Spleen (tissue), 11 donors: ENCODE results near the gene KASH5. TPM values are rescaled to one million over a fixed set of nuclear protein-coding genes. Genes with fewer than 3 reads are reported as not detected.
"Not testable (repeated sequence)": the region's sequence is repeated elsewhere in the genome, so short reads cannot be mapped to it uniquely, and the experiment has no call there.

Experiments used
- DNase-seq: peaks from one replicate; pipeline ENCODE4 v3.0.0-alpha.2; 2020
- H3K27ac ChIP-seq, 8 donors: fragments of 200-600 bp; sonication (generic) in 7 of 8; 1 replicate in 4 of 8; 2 replicates in 4 of 8; pipeline versions ENCODE4 v1.5.0 to v1.8.0; 2016 to 2021; ENCODE audit warnings: inconsistent platforms in 4 of 8, mild to moderate bottlenecking in 4 of 8, moderate library complexity in 1 of 8
- H3K27me3 ChIP-seq, 7 donors: fragments of 200-600 bp; sonication (generic) in 6 of 7; replicated peaks in 1 of 7; 1 replicate in 4 of 7; 2 replicates in 3 of 7; pipeline versions ENCODE4 v1.5.0 to v1.8.0; 2016 to 2021; ENCODE audit warnings: inconsistent platforms in 3 of 7, mild to moderate bottlenecking in 1 of 7
- H3K36me3 ChIP-seq, 6 donors: fragments of 200-600 bp; sonication (generic) in 5 of 6; 1 replicate in 4 of 6; 2 replicates in 2 of 6; pipeline versions ENCODE4 v1.5.0 to v1.8.0; 2016 to 2021; ENCODE audit warnings: inconsistent platforms in 2 of 6
- H3K4me1 ChIP-seq, 6 donors: fragments of 200-600 bp; sonication (generic) in 5 of 6; 1 replicate in 3 of 6; 2 replicates in 3 of 6; pipeline versions ENCODE4 v1.5.0 to v1.8.0; 2016 to 2021; ENCODE audit warnings: inconsistent platforms in 3 of 6
- H3K4me3 ChIP-seq, 8 donors: fragments of 200-600 bp; sonication (generic) in 7 of 8; 1 replicate in 4 of 8; 2 replicates in 4 of 8; pipeline versions ENCODE4 v1.5.0 to v1.8.0; 2016 to 2021; ENCODE audit warnings: inconsistent platforms in 4 of 8, mild to moderate bottlenecking in 4 of 8, moderate library complexity in 2 of 8
- H3K9me3 ChIP-seq, 8 donors: fragments of 200-600 bp; sonication (generic) in 7 of 8; 1 replicate in 4 of 8; 2 replicates in 4 of 8; pipeline versions ENCODE4 v1.5.0 to v1.8.0; 2016 to 2021; ENCODE audit warnings: inconsistent platforms in 4 of 8
- POLR2A ChIP-seq, 3 donors: fragments of 450-650 bp; IDR thresholded peaks; one replicate each; pipeline ENCODE4 v1.5.1; 2017; ENCODE audit warnings: antibody characterized with exemption in 3 of 3, mild to moderate bottlenecking in 1 of 3
- POLR2AphosphoS5 ChIP-seq, 3 donors: sonication (generic); formaldehyde crosslinking; IDR thresholded peaks; one replicate each; pipeline ENCODE4 v1.5.1; 2017; ENCODE audit warnings: antibody characterized with exemption in 3 of 3
- WGBS, 5 donors: extraction: QIAGEN DNeasy Blood & Tissue Kit in 3 of 5; methylation state at CpG; one replicate each; pipeline versions ENCODE4 v1.1.5 to v1.1.7; 2013 to 2018; 5-methylcytosine and 5-hydroxymethylcytosine counted together
- intact Hi-C: fragments of 100-400 bp; cut with DNase I; formaldehyde crosslinking; loops from one replicate; pipeline ENCODE4 v1.15.0; 2023; ENCODE audit warnings: low total_unique reads
- polyA plus RNA-seq, 3 donors: library from polyadenylated mRNA; stranded (reverse); fragments of 200-250 nt; gene quantifications; one replicate each; pipeline ENCODE4 v1.2.1, GENCODE V29; 2013
- total RNA-seq, 7 donors: library from RNA; depleted of rRNA in 3 of 7; stranded (reverse); fragments of >200 nt in 3 of 7; fragmentation: NEBNext Ultra II Directional in 4 of 7; extraction: Animal tissue kit (Norgen Biotek cat#: 25700) in 4 of 7; gene quantifications; one replicate each; pipeline versions ENCODE4 v1.1.0 to v1.2.1, GENCODE V29; 2016 to 2021
- TF ChIP-seq, protein P1 (sequence below), 11 experiments: fragments of 200-600 bp in 7 of 11; fragments of 450-650 bp in 4 of 11; sonication (generic) in 4 of 11; IDR thresholded peaks in 8 of 11; conservative IDR thresholded peaks in 3 of 11; 1 replicate in 7 of 11; 2 replicates in 4 of 11; pipeline versions ENCODE4 v1.4.0 to v1.8.0; 2016 to 2021; ENCODE audit warnings: antibody characterized with exemption in 11 of 11, inconsistent platforms in 4 of 11, mild to moderate bottlenecking in 1 of 11
- donor health status: healthy with polysubstance abuse.
- donor health status: DM: no; HTN: no; CAD: no; lungs with moderate emphysema.
- donor health status: DM: no; HTN: no; CAD: no.
- donor health status: Bipolar disorder and iron deficiency.
- donor health status: healthy.
- donor health status: DM: no; HTN: no; CAD: no.
- donor health status: DM: yes; HTN: yes; CAD: no.

Gene KASH5
- total and polyA plus RNA-seq, 10 donors, result 0.11 to 0.41 (median 0.26) TPM; not detected in 6

DNA sequence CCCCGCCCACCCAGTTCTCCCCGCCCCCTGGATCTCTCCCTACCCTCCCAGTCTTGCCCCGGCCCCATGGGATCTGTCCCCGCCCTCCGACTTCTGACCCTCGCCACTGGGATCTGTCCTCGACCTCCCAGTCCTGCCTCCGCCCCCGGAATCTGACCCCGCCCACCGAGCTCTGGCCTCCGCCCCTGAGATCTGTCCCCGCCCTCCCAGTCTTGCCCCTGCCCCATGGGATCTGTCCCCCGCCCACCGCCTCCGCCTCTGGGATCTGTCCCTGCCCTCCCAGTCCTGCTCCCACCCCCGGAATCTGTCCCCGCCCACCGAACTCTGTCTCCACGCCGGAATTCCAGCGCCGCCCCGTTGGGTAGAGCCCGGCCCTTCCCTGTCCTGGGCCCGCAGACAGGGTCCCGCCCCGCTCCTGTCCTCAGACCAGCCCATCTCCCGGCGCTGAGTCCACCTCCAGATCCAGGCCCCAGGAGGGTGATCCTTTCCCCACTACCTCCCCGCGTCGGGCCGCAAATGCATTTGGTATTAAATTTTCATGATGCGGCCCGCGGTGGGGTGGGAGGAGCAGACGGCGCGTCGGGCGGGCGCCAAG, 54.8 kb downstream of the KASH5 start:
- intact Hi-C loops, result loop anchor here (2.0 to 10.0 kb wide), 2 partner anchors 50 to 178 kb away; no protein-coding TSS in a partner anchor
- peaks cover 4 to 53% (median 47%) of the 10 kb centered on the region in 7 donors for H3K27me3 ChIP-seq
- H3K4me1 ChIP-seq, result peaks cover 0 to 56% (median 21%) of the 10 kb centered on the region in 6 donors
- 1 to 2% (median 2%) methylated on average over 26 to 43 of the region's 43 CpGs for WGBS, 5 donors
- peak overlapping the region; percentile 14 to 87 (median 78) for H3K27ac ChIP-seq
- no peaks in the 10 kb centered on the region for H3K9me3 ChIP-seq
- DNase-seq, result peak; percentile 92
- H3K36me3 ChIP-seq, result peaks cover 0 to 19% (median 13%) of the 10 kb centered on the region in 6 donors
- TF ChIP-seq POLR2A (IDR thresholded peaks at IDR 0.05) (no peak), POLR2AphosphoS5 (IDR thresholded peaks at IDR 0.05) (no peak)
- TF ChIP-seq, protein P1, sequence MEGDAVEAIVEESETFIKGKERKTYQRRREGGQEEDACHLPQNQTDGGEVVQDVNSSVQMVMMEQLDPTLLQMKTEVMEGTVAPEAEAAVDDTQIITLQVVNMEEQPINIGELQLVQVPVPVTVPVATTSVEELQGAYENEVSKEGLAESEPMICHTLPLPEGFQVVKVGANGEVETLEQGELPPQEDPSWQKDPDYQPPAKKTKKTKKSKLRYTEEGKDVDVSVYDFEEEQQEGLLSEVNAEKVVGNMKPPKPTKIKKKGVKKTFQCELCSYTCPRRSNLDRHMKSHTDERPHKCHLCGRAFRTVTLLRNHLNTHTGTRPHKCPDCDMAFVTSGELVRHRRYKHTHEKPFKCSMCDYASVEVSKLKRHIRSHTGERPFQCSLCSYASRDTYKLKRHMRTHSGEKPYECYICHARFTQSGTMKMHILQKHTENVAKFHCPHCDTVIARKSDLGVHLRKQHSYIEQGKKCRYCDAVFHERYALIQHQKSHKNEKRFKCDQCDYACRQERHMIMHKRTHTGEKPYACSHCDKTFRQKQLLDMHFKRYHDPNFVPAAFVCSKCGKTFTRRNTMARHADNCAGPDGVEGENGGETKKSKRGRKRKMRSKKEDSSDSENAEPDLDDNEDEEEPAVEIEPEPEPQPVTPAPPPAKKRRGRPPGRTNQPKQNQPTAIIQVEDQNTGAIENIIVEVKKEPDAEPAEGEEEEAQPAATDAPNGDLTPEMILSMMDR (IDR thresholded peaks at IDR 0.05 in 8 of 11, conservative IDR thresholded peaks at IDR 0.05 in 3 of 11), result no peak
- peak overlapping the region; percentile 65 to 81 (median 76) for H3K4me3 ChIP-seq

DNA sequence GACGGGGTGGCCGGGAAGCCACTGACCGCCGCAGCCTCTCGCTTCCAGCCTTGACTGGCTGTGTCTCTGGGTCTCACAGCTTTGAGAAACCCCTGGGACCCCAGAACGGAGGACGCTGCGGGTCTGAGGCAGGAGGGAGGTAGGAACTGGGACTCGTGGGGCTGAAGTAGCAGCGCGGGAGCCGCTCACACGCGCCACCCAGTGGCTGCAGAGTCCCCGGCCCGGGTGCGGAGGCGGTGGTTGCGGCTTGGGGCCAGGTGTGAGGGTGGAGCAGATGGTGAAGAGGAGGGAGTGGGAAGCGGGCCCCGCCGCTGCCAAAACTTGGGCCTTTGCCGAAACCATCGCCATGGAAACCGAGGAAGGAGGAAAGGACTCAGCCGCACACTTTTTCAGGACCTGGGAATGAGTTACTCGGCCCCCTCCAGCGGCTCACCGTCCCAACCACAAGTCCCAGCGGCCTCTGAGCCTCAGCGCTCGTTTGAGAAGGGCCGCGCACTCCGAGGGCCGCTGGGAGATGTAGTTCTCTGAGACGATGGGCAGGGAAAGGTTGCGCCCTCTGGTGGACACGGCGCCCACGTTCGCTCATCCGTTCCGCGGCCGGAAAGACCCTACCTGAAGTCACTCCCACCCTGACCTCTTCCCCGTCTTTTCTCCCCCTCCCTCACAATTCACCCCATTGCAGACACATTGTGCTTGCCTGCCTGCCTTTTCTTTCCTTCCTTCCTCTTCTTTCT, 55.5 kb downstream of the KASH5 start:
- 0 to 1% (median 0%) methylated on average over 37 to 47 of the region's 47 CpGs for WGBS, 5 donors
- DNase-seq, result peak; percentile 98
- peaks cover 4 to 46% (median 41%) of the 10 kb centered on the region in 7 donors for H3K27me3 ChIP-seq
- TF ChIP-seq POLR2AphosphoS5 (IDR thresholded peaks at IDR 0.05), result peak; percentile 65 to 83 (median 76)
- TF ChIP-seq, protein P1 (IDR thresholded peaks at IDR 0.05 in 8 of 11, conservative IDR thresholded peaks at IDR 0.05 in 3 of 11), result peak; percentile 88 to 97 (median 93)
- TF ChIP-seq POLR2A (IDR thresholded peaks at IDR 0.05), result peak in 1 of 3 donors; percentile 2
- no peaks in the 10 kb centered on the region for H3K9me3 ChIP-seq
- H3K4me3 ChIP-seq, result peak overlapping the region; percentile 65 to 81 (median 76)
- H3K27ac ChIP-seq, result peak overlapping the region; percentile 14 to 87 (median 78)
- H3K4me1 ChIP-seq, result peaks cover 0 to 63% (median 24%) of the 10 kb centered on the region in 6 donors
- intact Hi-C loops, result loop anchor here (2.0 to 10.0 kb wide), 2 partner anchors 51 to 179 kb away; no protein-coding TSS in a partner anchor
- H3K36me3 ChIP-seq, result peaks cover 0 to 26% (median 14%) of the 10 kb centered on the region in 6 donors

DNA sequence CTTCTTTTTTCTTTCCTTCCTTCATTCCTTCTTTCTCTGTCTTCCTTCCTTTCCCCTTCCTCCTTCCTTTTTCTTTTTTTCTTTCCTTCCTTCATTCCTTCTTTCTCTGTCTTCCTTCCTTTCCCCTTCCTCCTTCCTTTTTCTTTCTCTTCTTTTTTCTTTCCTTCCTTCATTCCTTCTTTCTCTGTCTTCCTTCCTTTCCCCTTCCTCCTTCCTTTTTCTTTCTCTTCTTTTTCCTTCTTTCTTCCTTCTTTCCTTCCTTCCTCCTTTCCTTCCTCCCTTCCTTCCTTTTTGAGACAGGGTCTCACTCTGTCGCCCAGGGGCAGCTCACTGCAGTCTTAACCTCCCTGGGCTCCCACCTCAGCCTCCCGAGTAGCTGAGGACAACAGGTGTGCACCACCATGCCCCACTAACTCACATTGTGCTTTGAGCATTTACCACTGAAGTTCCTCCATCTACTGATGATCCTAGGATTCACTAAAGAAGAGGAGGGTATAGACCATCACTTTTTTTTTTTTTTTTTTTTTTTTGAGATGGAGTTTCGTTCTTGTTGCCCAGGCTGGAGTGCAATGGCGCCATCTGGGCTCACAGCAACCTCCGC, 56.2 kb downstream of the KASH5 start:
- intact Hi-C loops, result loop anchor here (10.0 kb wide), 1 partner anchor 179 kb away; no protein-coding TSS in a partner anchor
- peaks cover 0 to 32% (median 19%) of the 10 kb centered on the region in 6 donors for H3K36me3 ChIP-seq
- 54 to 73% (median 66%) methylated on average over 5 of the region's 5 CpGs for WGBS, 5 donors

DNA sequence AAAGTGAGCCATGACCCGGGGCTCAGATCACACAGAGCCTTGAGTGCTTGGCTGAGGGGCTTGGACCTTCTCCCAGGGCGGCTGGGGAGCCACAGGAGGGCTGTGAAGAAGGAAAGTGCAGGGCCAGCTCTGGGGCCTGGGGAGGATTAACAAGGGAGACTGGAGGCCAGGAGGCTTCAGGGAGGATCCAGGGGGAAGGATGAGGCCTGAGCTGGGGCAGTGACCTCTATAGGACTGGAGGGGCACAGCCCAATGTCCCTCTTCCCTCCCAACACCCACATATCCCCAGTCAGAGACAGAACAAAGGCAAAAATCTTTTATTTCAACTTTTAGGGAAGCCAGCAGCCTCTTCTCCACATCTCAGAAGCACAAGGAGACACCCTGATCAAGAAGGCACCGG, 57.9 kb downstream of the KASH5 start:
- TF ChIP-seq POLR2AphosphoS5 (IDR thresholded peaks at IDR 0.05) (no peak), POLR2A (IDR thresholded peaks at IDR 0.05) (no peak)
- TF ChIP-seq, protein P1 (IDR thresholded peaks at IDR 0.05 in 8 of 11, conservative IDR thresholded peaks at IDR 0.05 in 3 of 11), result no peak
- intact Hi-C loops, result loop anchor here (10.0 kb wide), 1 partner anchor 181 kb away; no protein-coding TSS in a partner anchor
- Histone ChIP-seq H3K4me1 (peaks cover 0 to 83% (median 40%) of the 10 kb centered on the region in 6 donors), H3K36me3 (peaks cover 0 to 44% (median 22%) of the 10 kb centered on the region in 6 donors), H3K9me3 (no peaks in the 10 kb centered on the region), H3K27me3 (peaks cover 0 to 22% (median 16%) of the 10 kb centered on the region in 7 donors), H3K4me3 (no peak overlapping the region), H3K27ac (no peak overlapping the region)
- WGBS, 5 donors, result 64 to 94% (median 89%) methylated on average over 3 of the region's 3 CpGs
- DNase-seq, result no peak

More for the DNA sequence above, 56.2 kb downstream of the KASH5 start:
- peaks cover 1 to 40% (median 34%) of the 10 kb centered on the region in 7 donors for H3K27me3 ChIP-seq
- peak overlapping the region in 1 of 8 donors; percentile 81 for H3K4me3 ChIP-seq
- not testable (repeated sequence) for H3K9me3 ChIP-seq, DNase-seq
- peak overlapping the region in 3 of 8 donors; percentile 74 to 86 (median 83) for H3K27ac ChIP-seq
- peaks cover 0 to 68% (median 27%) of the 10 kb centered on the region in 6 donors for H3K4me1 ChIP-seq
